ENCODE results near the gene TOP2A. TPM values are rescaled to one million over a fixed set of nuclear protein-coding genes. Genes with fewer than 3 reads are reported as not detected.

The TOP2A gene
- polyA plus RNA-seq, 4 donors, result 157 to 182 (median 167) TPM

GRCh38 chr17:40348136-40348504 lies 69.6 kb downstream of the TOP2A start:
- no peak for DNase-seq (ENCODE audit: low read depth in 4 of 4, low spot score in 2 of 4)

DNA sequence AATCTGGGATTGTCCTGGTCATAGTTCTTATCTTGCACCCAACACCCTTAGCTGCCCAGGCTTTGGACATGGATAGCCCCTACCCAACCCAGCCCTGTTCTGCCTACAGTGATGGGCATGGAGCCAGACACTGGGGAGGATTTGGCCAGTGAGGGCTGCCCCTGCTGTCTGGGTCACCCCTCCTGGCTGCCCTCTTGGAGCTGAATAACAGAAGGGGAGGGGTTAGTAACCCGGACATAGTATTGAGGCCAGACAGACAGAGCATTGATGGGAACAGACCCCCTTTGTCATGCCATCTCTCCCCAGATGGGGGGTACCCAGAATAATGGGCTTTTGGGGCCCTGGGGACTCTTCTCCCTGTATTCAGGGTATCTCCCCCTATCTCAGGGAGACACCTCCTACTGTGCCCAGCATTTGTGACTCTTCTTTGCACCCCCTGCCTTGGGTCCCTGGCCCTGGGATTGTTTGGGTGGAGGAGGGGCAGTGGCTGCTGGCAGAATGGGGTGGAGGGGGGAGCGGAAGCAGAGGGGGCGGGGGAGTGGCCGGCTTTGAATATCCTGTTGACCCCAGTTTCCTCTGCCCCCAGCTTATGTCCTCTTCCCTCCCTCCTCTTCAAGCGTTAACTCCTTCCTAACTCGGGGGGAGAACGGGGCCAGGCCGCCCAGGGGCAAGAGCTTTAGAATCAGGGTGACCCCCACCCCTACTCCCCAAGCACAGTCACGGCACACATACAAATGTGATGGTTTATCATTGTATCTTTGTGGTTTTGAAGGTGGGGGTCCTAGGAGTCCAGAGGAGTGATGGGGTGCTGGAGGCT lies 70.2 kb downstream of the TOP2A start:
- no peak for DNase-seq (ENCODE audit: low read depth in 4 of 4, low spot score in 2 of 4)

GRCh38 chr17:40346765-40347158 lies 70.9 kb downstream of the TOP2A start:
- no peak for DNase-seq (ENCODE audit: low read depth in 4 of 4, low spot score in 2 of 4)

DNA sequence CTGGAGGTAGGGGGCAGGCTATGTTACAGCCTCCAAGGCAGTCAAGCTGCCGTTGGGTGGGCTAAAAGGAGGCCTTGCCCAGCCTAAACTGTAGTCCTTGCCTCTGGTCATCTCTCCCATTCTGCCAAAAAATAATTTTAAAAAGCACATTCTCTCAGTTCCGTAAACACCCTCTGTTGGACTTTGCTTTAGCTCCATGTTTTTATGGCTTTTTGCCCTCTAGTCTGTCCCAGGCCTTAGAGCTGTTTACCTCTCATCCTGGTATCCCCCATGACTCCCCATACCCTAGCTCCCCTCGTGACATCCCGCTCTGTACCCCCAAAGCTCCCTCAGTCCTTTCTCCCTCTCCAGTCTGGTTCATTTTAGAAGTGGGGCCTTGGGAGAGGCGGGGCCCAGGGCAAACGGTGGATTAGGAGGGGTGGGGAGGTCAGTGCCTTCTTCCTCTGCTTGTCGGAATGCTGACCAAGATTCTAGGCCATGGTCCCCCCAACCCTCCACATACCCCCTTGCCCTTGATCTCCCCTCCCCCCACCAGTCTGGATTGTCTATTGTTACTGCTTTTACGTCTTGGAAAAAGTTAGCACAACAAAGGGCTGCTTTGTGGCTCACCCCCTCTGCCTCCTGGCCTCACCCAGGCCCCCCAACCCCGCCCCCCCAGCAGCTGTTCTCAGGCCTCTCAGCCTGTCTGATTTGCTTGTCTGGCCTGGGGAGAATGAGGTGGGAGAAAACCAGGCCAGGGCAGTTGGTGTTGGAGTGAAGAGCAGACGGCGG lies 71.5 kb downstream of the TOP2A start:
- DNase-seq (ENCODE audit: low read depth in 4 of 4, low spot score in 2 of 4), result no peak

GRCh38 chr17:40345161-40345993 lies 72.3 kb downstream of the TOP2A start:
- DNase-seq (ENCODE audit: low read depth in 4 of 4, low spot score in 2 of 4), result no peak

DNA sequence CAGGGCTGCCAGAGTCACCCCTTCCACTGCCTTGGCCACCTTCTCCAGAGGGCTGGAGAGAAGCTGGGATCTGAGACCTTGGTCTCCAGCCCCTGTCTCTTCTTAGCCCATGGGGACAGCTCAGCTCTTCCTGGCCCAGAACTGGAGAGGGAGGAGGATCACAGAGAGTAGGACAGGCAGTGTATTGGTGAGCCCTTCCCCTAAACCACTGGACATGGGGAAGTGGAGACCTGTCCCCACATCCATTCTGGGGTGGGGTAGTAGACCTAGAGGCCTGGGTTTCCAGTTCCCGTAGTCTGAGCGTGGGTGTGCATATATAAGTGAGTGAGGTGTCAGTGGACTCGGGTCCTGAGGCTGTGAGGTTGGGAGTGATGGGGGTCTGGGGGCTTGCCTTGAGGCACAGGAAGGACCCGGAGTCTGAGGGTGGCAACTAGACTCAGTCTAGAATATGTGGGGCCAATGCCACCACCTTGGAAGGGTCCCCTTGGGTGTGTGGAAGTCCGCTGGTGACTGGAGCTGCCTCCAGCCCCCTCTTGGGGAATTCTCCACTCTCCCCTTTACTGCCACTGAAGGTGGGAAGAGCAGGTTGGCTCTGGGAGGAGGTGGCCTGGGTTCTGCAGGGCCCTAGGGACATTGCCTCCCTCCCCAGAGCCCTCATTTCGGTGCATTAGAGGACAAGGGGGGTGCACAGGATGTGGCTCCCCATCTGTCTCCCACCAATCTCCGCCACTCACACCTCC lies 73.1 kb downstream of the TOP2A start:
- DNase-seq (ENCODE audit: low read depth in 4 of 4, low spot score in 2 of 4), result no peak

- DNase-seq (ENCODE audit: low read depth in 4 of 4, low spot score in 2 of 4), result no peak
These were observed 74.2 kb downstream of the TOP2A start for GRCh38 chr17:40343219-40344119.

GRCh38 chr17:40342504-40343218 lies 75.0 kb downstream of the TOP2A start:
- DNase-seq (ENCODE audit: low read depth in 4 of 4, low spot score in 2 of 4), result no peak

DNA sequence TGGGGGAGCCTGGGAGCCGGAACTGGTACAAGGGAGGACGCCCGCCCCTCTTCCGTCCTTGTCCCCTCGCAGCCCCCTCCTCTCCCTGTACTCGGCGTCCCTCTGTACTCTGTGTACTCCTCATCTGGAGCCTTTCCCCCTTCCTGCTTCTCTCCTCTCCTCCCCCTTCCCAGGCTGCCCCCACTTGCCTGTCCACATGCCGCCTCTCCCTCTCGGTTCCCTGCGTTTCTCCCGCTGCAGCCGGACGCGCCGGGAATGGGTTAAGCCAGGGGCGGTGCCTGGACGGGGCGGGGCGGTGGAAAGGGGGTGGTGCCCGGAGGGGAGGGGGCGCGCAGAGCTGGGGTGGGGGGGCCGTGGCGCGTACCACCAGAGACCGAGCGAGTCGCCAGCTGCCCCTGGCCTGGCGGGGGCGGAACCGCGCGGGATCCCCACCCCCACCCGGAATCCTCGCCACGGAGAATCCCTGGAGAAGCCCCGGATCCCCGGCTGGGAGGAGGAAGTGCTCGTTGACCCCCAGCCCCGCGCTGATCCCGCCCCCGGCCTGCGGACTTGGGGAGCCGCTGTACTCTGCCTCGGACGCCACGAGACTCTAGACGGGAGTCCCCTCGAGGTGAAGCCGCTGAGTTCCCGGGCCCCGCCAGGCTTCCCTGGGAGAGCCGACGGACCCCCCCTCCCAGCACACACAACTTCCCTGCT lies 75.7 kb downstream of the TOP2A start:
- no peak for DNase-seq (ENCODE audit: low read depth in 4 of 4, low spot score in 2 of 4)

DNA sequence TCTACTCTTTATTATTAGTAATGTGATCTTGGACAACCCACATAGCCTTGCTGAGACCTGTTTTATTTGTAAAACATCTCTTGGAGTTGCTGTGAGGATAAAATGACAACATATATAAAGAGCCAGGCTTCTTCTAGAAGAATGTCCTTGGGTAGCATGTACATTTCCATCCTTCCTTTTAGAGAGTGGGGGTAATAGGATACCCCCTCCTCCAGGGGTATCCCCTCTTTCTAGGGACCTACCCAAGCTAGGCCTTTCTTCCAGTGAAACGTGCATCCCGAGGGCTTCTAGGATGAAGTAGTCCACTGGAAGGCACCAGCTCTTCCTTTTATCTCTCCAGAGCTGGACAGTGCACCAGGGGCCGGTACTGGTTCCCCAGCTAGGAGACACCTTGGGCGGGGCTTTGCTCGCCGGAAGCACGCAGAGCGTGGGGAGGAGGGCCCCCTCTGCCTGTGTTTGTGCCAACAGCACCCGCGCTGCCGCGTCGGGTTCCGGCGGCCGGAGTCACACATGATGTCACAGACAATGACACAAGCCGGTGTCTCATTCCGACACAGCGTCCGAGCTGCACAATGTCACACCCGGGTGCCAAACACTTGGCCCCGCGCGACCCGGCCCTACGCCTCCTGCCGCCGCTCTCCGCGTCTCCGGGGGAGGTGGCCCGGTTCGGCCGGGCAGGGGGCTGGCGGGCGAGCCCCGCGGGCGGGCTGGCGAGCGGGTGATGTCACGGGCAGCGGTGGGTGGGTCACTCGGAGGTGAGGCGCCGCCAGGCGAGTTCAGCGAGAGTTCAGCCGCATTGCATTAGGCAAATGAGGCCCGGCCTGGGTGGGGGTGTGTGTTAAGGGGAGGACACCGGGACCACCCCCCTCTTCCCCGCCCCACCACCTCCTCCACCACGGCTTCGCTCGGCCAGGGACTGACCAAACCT lies 76.6 kb downstream of the TOP2A start:
- DNase-seq (ENCODE audit: low read depth in 4 of 4, low spot score in 2 of 4), result peak in 1 of 4 donors; percentile 47

GRCh38 chr17:40340327-40340726 lies 77.4 kb downstream of the TOP2A start:
- no peak for DNase-seq (ENCODE audit: low read depth in 4 of 4, low spot score in 2 of 4)

- no peak for DNase-seq (ENCODE audit: low read depth in 4 of 4, low spot score in 2 of 4)
These were observed 78.6 kb downstream of the TOP2A start for GRCh38 chr17:40338941-40339649.

All from left renal cortex interstitium (tissue), 4 donors.